ENCODE data around the gene UBE2E3.

UBE2E3 gene

DNA sequence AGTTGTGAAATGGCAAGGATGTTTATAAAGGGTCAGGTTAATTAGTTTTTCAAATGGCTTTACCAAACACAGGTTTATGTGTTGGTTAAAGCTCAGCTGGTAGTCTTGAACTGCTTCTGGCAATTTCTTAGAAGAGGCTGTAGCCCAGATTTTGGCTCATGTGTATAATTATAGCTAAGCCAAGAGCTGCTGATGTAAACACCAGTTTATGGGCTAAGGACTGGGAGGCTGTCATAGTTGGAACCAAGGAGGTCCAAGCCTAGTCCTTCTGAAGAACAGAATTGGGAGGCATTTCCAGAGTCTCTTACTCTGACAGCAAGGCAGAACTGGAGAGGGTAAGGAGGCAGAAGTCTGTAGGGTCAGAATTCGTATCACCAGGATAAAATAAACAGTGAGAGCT lies 25.4 kb downstream of the UBE2E3 start:
- no peak overlapping the region for H2BK12ac ChIP-seq (ENCODE audit: low read length)
- H2AFZ ChIP-seq (ENCODE audit: insufficient read depth, low read length, poor library complexity): no peak overlapping the region
- H4K12ac ChIP-seq (ENCODE audit: low read depth, low read length): no peak overlapping the region
- H2BK120ac ChIP-seq (ENCODE audit: insufficient read depth, low read length, poor library complexity): no peak overlapping the region
- no peak overlapping the region for H3K4me3 ChIP-seq (ENCODE audit: low read depth, low read length)
- no peaks in the 10 kb centered on the region for H3K79me1 ChIP-seq (ENCODE audit: low read length)
- no peak overlapping the region for H3K4me2 ChIP-seq (ENCODE audit: low read length)
- no peak overlapping the region for H3K18ac ChIP-seq (ENCODE audit: low read length)
- peaks cover 0 to 3% of the 10 kb centered on the region in 2 experiments for H3K36me3 ChIP-seq (ENCODE audit: control insufficient read depth in 1 of 2, insufficient read depth in 2 of 2, low read length in 2 of 2)
- no peak overlapping the region for H3K14ac ChIP-seq (ENCODE audit: low read length)
- H3K4ac ChIP-seq (ENCODE audit: low read depth, low read length): no peak overlapping the region
- no peak overlapping the region for H3K23ac ChIP-seq (ENCODE audit: low read length)
- no peaks in the 10 kb centered on the region for H3K9me3 ChIP-seq (ENCODE audit: insufficient read depth, low read depth, low read length)
- no peak overlapping the region for H3K9ac ChIP-seq (ENCODE audit: low read length)
- no peak overlapping the region for H2AK5ac ChIP-seq (ENCODE audit: low read length)
- H2BK5ac ChIP-seq (ENCODE audit: low read depth, low read length, poor library complexity): no peak overlapping the region
- no peak overlapping the region for H4K91ac ChIP-seq (ENCODE audit: low read depth, low read length)
- no peak overlapping the region for H4K8ac ChIP-seq (ENCODE audit: low read depth, low read length)
- DNase-seq: no peak
- no peak overlapping the region for H3K27ac ChIP-seq (ENCODE audit: low read depth, low read length)
- no CpG with 5 or more reads among the region's 1 CpG for WGBS (ENCODE audit: extremely low coverage, insufficient coverage, insufficient read length)
- H3K27me3 ChIP-seq (ENCODE audit: insufficient read depth, low read length): no peaks in the 10 kb centered on the region
- H3K4me1 ChIP-seq (ENCODE audit: control insufficient read depth in 1 of 2, insufficient read depth in 2 of 2, low read length in 2 of 2): peaks cover 5 to 6% of the 10 kb centered on the region in 2 experiments
- peaks cover 2% of the 10 kb centered on the region for H3K79me2 ChIP-seq (ENCODE audit: control insufficient read depth, insufficient read depth, low read length, poor library complexity)

GRCh38 chr2:181007086-181007837 lies 26.9 kb downstream of the UBE2E3 start:
- H2BK12ac ChIP-seq (ENCODE audit: low read length): no peak overlapping the region
- H3K18ac ChIP-seq (ENCODE audit: low read length): no peak overlapping the region
- no peak overlapping the region for H3K14ac ChIP-seq (ENCODE audit: low read length)
- H3K27ac ChIP-seq (ENCODE audit: low read depth, low read length): no peak overlapping the region
- no peak overlapping the region for H4K8ac ChIP-seq (ENCODE audit: low read depth, low read length)
- H4K12ac ChIP-seq (ENCODE audit: low read depth, low read length): no peak overlapping the region
- no peak overlapping the region for H2AFZ ChIP-seq (ENCODE audit: insufficient read depth, low read length, poor library complexity)
- no peak overlapping the region for H3K23ac ChIP-seq (ENCODE audit: low read length)
- H3K9me3 ChIP-seq (ENCODE audit: insufficient read depth, low read depth, low read length): no peaks in the 10 kb centered on the region
- H3K4me3 ChIP-seq (ENCODE audit: low read depth, low read length): no peak overlapping the region
- H3K4ac ChIP-seq (ENCODE audit: low read depth, low read length): no peak overlapping the region
- peaks cover 2% of the 10 kb centered on the region for H3K79me2 ChIP-seq (ENCODE audit: control insufficient read depth, insufficient read depth, low read length, poor library complexity)
- H3K79me1 ChIP-seq (ENCODE audit: low read length): no peaks in the 10 kb centered on the region
- no peak overlapping the region for H2AK5ac ChIP-seq (ENCODE audit: low read length)
- no peak overlapping the region for H3K4me2 ChIP-seq (ENCODE audit: low read length)
- H3K9ac ChIP-seq (ENCODE audit: low read length): no peak overlapping the region
- no CpG with 5 or more reads among the region's 4 CpGs for WGBS (ENCODE audit: extremely low coverage, insufficient coverage, insufficient read length)
- DNase-seq: peak; percentile 51 to 74
- no peak overlapping the region for H2BK120ac ChIP-seq (ENCODE audit: insufficient read depth, low read length, poor library complexity)
- peaks cover 5 to 6% of the 10 kb centered on the region in 2 experiments for H3K4me1 ChIP-seq (ENCODE audit: control insufficient read depth in 1 of 2, insufficient read depth in 2 of 2, low read length in 2 of 2)
- no peak overlapping the region for H4K91ac ChIP-seq (ENCODE audit: low read depth, low read length)
- H3K27me3 ChIP-seq (ENCODE audit: insufficient read depth, low read length): no peaks in the 10 kb centered on the region
- H2BK5ac ChIP-seq (ENCODE audit: low read depth, low read length, poor library complexity): no peak overlapping the region
- peaks cover 0 to 3% of the 10 kb centered on the region in 2 experiments for H3K36me3 ChIP-seq (ENCODE audit: control insufficient read depth in 1 of 2, insufficient read depth in 2 of 2, low read length in 2 of 2)

DNA sequence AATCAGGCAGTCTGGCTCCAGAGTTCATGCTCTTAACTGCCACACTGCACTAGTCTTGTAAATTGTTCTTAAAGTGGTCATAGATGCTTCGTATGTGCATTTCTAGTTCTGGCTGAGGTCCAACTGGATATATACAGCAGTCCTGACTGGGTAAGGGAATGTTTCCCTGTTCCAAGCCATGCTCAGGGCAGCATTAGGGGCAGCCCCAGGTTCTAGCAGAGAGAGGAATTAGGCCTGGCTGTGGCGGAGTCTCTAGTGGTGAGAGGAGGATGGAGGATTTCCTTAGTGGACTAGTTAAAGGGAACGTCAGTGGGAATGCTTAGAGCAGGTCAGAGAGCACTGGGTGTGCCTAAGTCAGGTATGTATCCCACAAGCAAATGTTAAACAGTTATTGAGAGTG lies 28.0 kb downstream of the UBE2E3 start:
- Histone ChIP-seq H3K27me3 (ENCODE audit: insufficient read depth, low read length) (no peaks in the 10 kb centered on the region), H2AFZ (ENCODE audit: insufficient read depth, low read length, poor library complexity) (no peak overlapping the region), H3K9ac (ENCODE audit: low read length) (no peak overlapping the region), H2AK5ac (ENCODE audit: low read length) (no peak overlapping the region), H4K91ac (ENCODE audit: low read depth, low read length) (no peak overlapping the region), H3K4me1 (ENCODE audit: control insufficient read depth in 1 of 2, insufficient read depth in 2 of 2, low read length in 2 of 2) (peaks cover 5 to 6% of the 10 kb centered on the region in 2 experiments), H2BK120ac (ENCODE audit: insufficient read depth, low read length, poor library complexity) (no peak overlapping the region), H4K8ac (ENCODE audit: low read depth, low read length) (no peak overlapping the region), H3K27ac (ENCODE audit: low read depth, low read length) (no peak overlapping the region), H3K4ac (ENCODE audit: low read depth, low read length) (peak overlapping the region; percentile 58), H3K18ac (ENCODE audit: low read length) (no peak overlapping the region), H3K4me2 (ENCODE audit: low read length) (no peak overlapping the region), H3K23ac (ENCODE audit: low read length) (no peak overlapping the region), H3K79me2 (ENCODE audit: control insufficient read depth, insufficient read depth, low read length, poor library complexity) (peaks cover 2% of the 10 kb centered on the region), H3K79me1 (ENCODE audit: low read length) (no peaks in the 10 kb centered on the region), H2BK5ac (ENCODE audit: low read depth, low read length, poor library complexity) (no peak overlapping the region), H3K9me3 (ENCODE audit: insufficient read depth, low read depth, low read length) (no peaks in the 10 kb centered on the region), H3K4me3 (ENCODE audit: low read depth, low read length) (no peak overlapping the region), H3K14ac (ENCODE audit: low read length) (no peak overlapping the region), H4K12ac (ENCODE audit: low read depth, low read length) (no peak overlapping the region), H2BK12ac (ENCODE audit: low read length) (no peak overlapping the region), H3K36me3 (ENCODE audit: control insufficient read depth in 1 of 2, insufficient read depth in 2 of 2, low read length in 2 of 2) (peaks cover 0 to 3% of the 10 kb centered on the region in 2 experiments)
- no CpG with 5 or more reads among the region's 3 CpGs for WGBS (ENCODE audit: extremely low coverage, insufficient coverage, insufficient read length)
- DNase-seq: no peak

GRCh38 chr2:181021199-181021789 lies 40.9 kb downstream of the UBE2E3 start:
- Histone ChIP-seq H4K91ac (ENCODE audit: low read depth, low read length) (no peak overlapping the region), H3K9ac (ENCODE audit: low read length) (no peak overlapping the region), H3K27ac (ENCODE audit: low read depth, low read length) (no peak overlapping the region), H4K12ac (ENCODE audit: low read depth, low read length) (no peak overlapping the region), H3K4me2 (ENCODE audit: low read length) (no peak overlapping the region), H3K14ac (ENCODE audit: low read length) (no peak overlapping the region), H3K36me3 (ENCODE audit: control insufficient read depth in 1 of 2, insufficient read depth in 2 of 2, low read length in 2 of 2) (no peaks in the 10 kb centered on the region), H2BK12ac (ENCODE audit: low read length) (no peak overlapping the region), H3K23ac (ENCODE audit: low read length) (no peak overlapping the region), H3K18ac (ENCODE audit: low read length) (no peak overlapping the region), H3K79me1 (ENCODE audit: low read length) (no peaks in the 10 kb centered on the region), H3K4me3 (ENCODE audit: low read depth, low read length) (no peak overlapping the region), H4K8ac (ENCODE audit: low read depth, low read length) (no peak overlapping the region), H3K27me3 (ENCODE audit: insufficient read depth, low read length) (no peaks in the 10 kb centered on the region), H2BK5ac (ENCODE audit: low read depth, low read length, poor library complexity) (no peak overlapping the region), H2AFZ (ENCODE audit: insufficient read depth, low read length, poor library complexity) (no peak overlapping the region), H2AK5ac (ENCODE audit: low read length) (no peak overlapping the region), H3K4me1 (ENCODE audit: control insufficient read depth in 1 of 2, insufficient read depth in 2 of 2, low read length in 2 of 2) (no peaks in the 10 kb centered on the region), H3K4ac (ENCODE audit: low read depth, low read length) (no peak overlapping the region), H3K79me2 (ENCODE audit: control insufficient read depth, insufficient read depth, low read length, poor library complexity) (no peaks in the 10 kb centered on the region), H2BK120ac (ENCODE audit: insufficient read depth, low read length, poor library complexity) (no peak overlapping the region), H3K9me3 (ENCODE audit: insufficient read depth, low read depth, low read length) (no peaks in the 10 kb centered on the region)
- DNase-seq: no peak
- WGBS (ENCODE audit: extremely low coverage, insufficient coverage, insufficient read length): no CpG with 5 or more reads among the region's 1 CpG
